Sigmoid colon (tissue), 7 donors: ENCODE results near the gene CD300C. TPM values are rescaled to one million over a fixed set of nuclear protein-coding genes. Genes with fewer than 3 reads are reported as not detected.
A peak's percentile ranks its signal among the peaks of the same experiment; 100 is the strongest.
"Not testable (repeated sequence)": the region's sequence is repeated elsewhere in the genome, so short reads cannot be mapped to it uniquely, and the experiment has no call there.

Experiments
- DNase-seq: peaks from one replicate; pipeline ENCODE4 v3.0.0-alpha.2; 2019
- H3K27ac ChIP-seq, 4 donors: fragments of 200-600 bp; sonication (generic); one replicate each; pipeline ENCODE4 v1.5.1; 2016 to 2019; ENCODE audit warnings: mild to moderate bottlenecking in 1 of 4
- H3K27me3 ChIP-seq, 3 donors: fragments of 200-600 bp; sonication (generic); one replicate each; pipeline ENCODE4 v1.5.1; 2019; ENCODE audit warnings: mild to moderate bottlenecking in 1 of 3
- H3K36me3 ChIP-seq, 4 donors: fragments of 200-600 bp; sonication (generic); one replicate each; pipeline ENCODE4 v1.5.1; 2016 to 2019
- H3K4me1 ChIP-seq, 4 donors: fragments of 200-600 bp; sonication (generic); one replicate each; pipeline ENCODE4 v1.5.1; 2017 to 2019
- H3K4me3 ChIP-seq, 4 donors: fragments of 200-600 bp; sonication (generic); one replicate each; pipeline ENCODE4 v1.5.1; 2017 to 2019; ENCODE audit warnings: mild to moderate bottlenecking in 2 of 4, moderate library complexity in 1 of 4
- H3K9me3 ChIP-seq, 4 donors: fragments of 200-600 bp in 3 of 4; sonication (generic) in 3 of 4; one replicate each; pipeline versions ENCODE4 v1.5.1 to v1.6.1; 2013 to 2019
- EP300 ChIP-seq, 4 donors: sonication (generic); formaldehyde crosslinking; IDR thresholded peaks; one replicate each; pipeline ENCODE4 v1.6.1; 2017; ENCODE audit warnings: antibody characterized with exemption in 4 of 4
- POLR2A ChIP-seq, 2 donors: fragments of 450-650 bp; IDR thresholded peaks; one replicate each; pipeline ENCODE4 v1.6.1; 2016; ENCODE audit warnings: antibody characterized with exemption in 2 of 2, mild to moderate bottlenecking in 2 of 2, moderate library complexity in 2 of 2
- POLR2AphosphoS5 ChIP-seq, 4 donors: sonication (generic); formaldehyde crosslinking; IDR thresholded peaks; one replicate each; pipeline ENCODE4 v1.6.1; 2017; ENCODE audit warnings: antibody characterized with exemption in 4 of 4
- WGBS, 2 donors: extraction: QIAGEN DNeasy Blood & Tissue Kit; methylation state at CpG; one replicate each; pipeline ENCODE4 v1.1.7; 2013; 5-methylcytosine and 5-hydroxymethylcytosine counted together
- intact Hi-C: fragments of 100-400 bp; cut with DNase I; formaldehyde crosslinking; loops from one replicate; pipeline ENCODE4 v1.15.1; 2023
- polyA plus RNA-seq, 3 donors: library from polyadenylated mRNA; stranded (reverse); fragments of 200-250 nt; gene quantifications; one replicate each; pipeline ENCODE4 v1.2.3, GENCODE V29; 2013
- total RNA-seq, 4 donors: library from RNA; depleted of rRNA; stranded (reverse); fragments of >200 nt; gene quantifications; one replicate each; pipeline ENCODE4 v1.1.0, GENCODE V29; 2016
- TF ChIP-seq, protein P1 (sequence below), 4 experiments: fragments of 450-650 bp in 3 of 4; fragments of 200-600 bp in 1 of 4; IDR thresholded peaks; one replicate each; pipeline ENCODE4 v1.5.1; 2016 to 2019; ENCODE audit warnings: antibody characterized with exemption in 4 of 4, mild to moderate bottlenecking in 3 of 4, moderate library complexity in 2 of 4
- donor health status: healthy with polysubstance abuse.
- donor health status: Bipolar disorder and iron deficiency.
- donor health status: healthy.

The CD300C gene
- total and polyA plus RNA-seq, 7 donors = 0.36 to 3.3 (median 1.1) TPM; not detected in 2

DNA sequence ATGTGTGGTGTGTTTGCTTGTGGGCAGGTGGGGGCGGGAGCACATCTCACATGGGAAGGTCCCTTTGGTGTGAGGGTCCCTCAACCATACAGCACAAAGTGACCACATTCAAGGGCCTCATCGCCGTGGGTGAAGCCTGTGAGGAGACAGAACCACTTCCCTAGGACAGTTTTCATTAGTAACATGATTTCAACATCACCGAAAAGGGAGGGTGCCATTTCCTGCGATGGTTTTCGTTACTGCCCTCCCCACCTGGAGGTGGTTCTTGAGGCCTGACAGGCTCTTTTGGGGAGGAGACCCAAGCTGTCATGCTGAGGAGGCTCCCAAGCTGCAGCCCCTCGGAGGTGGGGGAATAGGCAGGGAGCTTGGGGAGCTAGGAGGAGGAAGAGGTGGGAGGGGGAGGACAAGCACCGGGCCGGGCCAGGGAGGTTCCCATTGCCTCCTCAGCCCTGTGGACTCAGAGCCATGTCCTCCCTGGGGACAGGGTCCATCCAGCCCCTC lies 24.2 kb downstream of the CD300C start:
- Histone ChIP-seq H3K4me1 (no peaks in the 10 kb centered on the region), H3K27ac (peak overlapping the region in 3 of 4 donors; percentile 55 to 70 (median 62)), H3K9me3 (peaks cover 0 to 6% (median 0%) of the 10 kb centered on the region in 4 donors), H3K27me3 (no peaks in the 10 kb centered on the region), H3K36me3 (no peaks in the 10 kb centered on the region), H3K4me3 (no peak overlapping the region)
- intact Hi-C loops = no loop called here
- TF ChIP-seq, protein P1, sequence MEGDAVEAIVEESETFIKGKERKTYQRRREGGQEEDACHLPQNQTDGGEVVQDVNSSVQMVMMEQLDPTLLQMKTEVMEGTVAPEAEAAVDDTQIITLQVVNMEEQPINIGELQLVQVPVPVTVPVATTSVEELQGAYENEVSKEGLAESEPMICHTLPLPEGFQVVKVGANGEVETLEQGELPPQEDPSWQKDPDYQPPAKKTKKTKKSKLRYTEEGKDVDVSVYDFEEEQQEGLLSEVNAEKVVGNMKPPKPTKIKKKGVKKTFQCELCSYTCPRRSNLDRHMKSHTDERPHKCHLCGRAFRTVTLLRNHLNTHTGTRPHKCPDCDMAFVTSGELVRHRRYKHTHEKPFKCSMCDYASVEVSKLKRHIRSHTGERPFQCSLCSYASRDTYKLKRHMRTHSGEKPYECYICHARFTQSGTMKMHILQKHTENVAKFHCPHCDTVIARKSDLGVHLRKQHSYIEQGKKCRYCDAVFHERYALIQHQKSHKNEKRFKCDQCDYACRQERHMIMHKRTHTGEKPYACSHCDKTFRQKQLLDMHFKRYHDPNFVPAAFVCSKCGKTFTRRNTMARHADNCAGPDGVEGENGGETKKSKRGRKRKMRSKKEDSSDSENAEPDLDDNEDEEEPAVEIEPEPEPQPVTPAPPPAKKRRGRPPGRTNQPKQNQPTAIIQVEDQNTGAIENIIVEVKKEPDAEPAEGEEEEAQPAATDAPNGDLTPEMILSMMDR (IDR thresholded peaks at IDR 0.05) = no peak
- TF ChIP-seq POLR2AphosphoS5 (IDR thresholded peaks at IDR 0.05) (no peak), EP300 (IDR thresholded peaks at IDR 0.05) (no peak), POLR2A (IDR thresholded peaks at IDR 0.05) (no peak)
- no peak for DNase-seq
- 48 to 79% methylated on average over 9 of the region's 9 CpGs for WGBS, 2 donors

DNA sequence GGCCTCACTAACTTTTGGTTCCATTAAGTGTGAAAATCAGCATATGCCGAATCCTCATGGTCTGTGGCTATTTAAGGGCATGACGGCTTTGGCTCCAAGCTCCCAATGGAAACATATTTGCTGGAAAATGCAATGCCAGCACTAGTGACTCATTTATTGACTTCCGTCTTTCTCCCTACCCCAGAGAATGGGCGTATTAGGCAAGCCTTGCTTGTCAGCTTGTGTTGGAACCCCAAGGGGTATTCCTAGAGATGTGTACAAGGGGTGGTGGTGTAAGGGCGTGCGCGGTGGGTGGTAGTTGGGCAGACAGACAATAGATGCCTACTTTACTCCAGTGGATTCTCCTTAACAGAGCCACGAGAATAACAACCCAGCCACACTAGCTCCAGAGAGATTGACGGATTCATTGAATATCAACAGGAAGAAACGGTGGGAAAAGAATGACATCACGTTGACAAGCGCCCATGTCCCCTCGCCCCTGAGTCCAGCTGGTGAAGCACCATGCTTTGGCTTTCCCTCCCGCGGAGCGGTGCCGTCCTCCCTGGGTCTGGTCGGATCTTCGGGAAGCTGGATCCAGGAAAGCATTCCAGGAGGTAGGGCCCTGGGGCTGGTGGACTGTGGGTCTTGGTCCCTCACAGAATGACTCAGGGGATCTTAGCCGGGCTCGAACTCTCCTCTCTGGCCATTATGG lies 25.0 kb downstream of the CD300C start:
- Histone ChIP-seq H3K9me3 (peaks cover 0 to 6% (median 0%) of the 10 kb centered on the region in 4 donors), H3K36me3 (no peaks in the 10 kb centered on the region), H3K4me1 (no peaks in the 10 kb centered on the region), H3K27ac (peak overlapping the region; percentile 27 to 70 (median 58)), H3K27me3 (no peaks in the 10 kb centered on the region), H3K4me3 (no peak overlapping the region)
- TF ChIP-seq POLR2A (IDR thresholded peaks at IDR 0.05) (no peak), EP300 (IDR thresholded peaks at IDR 0.05) (peak in 1 of 4 donors; percentile 35), POLR2AphosphoS5 (IDR thresholded peaks at IDR 0.05) (peak in 1 of 4 donors; percentile 36)
- no peak for DNase-seq
- intact Hi-C loops = no loop called here
- WGBS, 2 donors = 80 to 91% methylated on average over 21 of the region's 21 CpGs

DNA sequence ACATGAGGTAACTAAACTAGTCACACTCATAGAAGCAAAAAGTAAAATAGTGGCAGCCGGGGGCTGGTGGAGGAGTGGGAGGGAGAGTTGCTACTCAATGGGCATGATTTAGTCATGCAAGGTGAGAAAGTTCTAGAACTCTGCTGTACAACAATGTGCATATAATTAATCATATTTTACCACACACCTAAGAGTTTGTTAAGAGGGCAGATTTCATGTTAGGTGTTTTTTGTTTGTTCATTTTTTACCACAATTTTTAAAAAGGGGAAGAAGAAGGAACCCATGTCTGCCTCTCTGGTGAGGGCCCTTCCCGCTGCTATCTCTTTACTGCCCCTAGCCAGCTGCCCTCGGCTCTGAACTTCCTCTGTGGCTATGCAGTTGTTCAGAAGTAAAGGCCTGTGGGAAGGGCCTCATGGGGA lies 25.9 kb downstream of the CD300C start:
- intact Hi-C loops = no loop called here
- Histone ChIP-seq H3K4me1 (no peaks in the 10 kb centered on the region), H3K27me3 (no peaks in the 10 kb centered on the region), H3K4me3 (no peak overlapping the region), H3K27ac (peak overlapping the region in 2 of 4 donors; percentile 12 to 62), H3K9me3 (peaks cover 0 to 6% (median 0%) of the 10 kb centered on the region in 4 donors), H3K36me3 (no peaks in the 10 kb centered on the region)
- WGBS, 2 donors = 48 to 69% methylated on average over 3 of the region's 3 CpGs
- TF ChIP-seq POLR2A (IDR thresholded peaks at IDR 0.05) (no peak), EP300 (IDR thresholded peaks at IDR 0.05) (no peak), POLR2AphosphoS5 (IDR thresholded peaks at IDR 0.05) (no peak)
- TF ChIP-seq, protein P1 (IDR thresholded peaks at IDR 0.05) = no peak
- no peak for DNase-seq

DNA sequence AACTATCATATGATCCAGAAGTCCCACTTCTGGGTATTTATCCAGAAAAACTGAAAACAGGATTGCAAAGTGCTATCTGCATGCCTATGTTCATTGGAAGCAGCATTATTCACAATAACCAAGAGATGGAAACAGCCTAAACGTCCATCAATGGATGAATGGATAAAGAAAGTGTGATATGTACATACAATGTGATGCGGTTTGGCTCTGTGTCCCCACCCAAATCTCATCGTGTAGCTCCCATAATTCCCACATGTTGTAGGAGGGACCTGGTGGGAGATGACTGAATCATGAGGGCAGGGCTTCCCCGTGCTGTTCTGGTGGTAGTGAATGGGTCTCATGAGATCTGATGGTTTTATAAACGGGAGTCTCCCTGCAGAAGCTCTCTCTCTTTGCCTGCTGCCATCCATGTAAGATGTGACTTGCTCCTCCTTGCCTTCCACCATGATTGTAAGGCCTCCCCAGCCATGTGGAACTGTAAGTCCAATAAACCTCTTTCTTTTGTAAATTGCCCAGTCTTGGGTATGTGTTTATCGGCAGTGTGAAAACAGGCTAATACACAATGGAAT lies 27.4 kb downstream of the CD300C start:
- H3K36me3 ChIP-seq, DNase-seq, H3K4me1 ChIP-seq, H3K9me3 ChIP-seq, intact Hi-C loops, H3K27ac ChIP-seq, H3K27me3 ChIP-seq, H3K4me3 ChIP-seq: not testable (repeated sequence)
- 82 to 90% methylated on average over 6 of the region's 6 CpGs for WGBS, 2 donors

DNA sequence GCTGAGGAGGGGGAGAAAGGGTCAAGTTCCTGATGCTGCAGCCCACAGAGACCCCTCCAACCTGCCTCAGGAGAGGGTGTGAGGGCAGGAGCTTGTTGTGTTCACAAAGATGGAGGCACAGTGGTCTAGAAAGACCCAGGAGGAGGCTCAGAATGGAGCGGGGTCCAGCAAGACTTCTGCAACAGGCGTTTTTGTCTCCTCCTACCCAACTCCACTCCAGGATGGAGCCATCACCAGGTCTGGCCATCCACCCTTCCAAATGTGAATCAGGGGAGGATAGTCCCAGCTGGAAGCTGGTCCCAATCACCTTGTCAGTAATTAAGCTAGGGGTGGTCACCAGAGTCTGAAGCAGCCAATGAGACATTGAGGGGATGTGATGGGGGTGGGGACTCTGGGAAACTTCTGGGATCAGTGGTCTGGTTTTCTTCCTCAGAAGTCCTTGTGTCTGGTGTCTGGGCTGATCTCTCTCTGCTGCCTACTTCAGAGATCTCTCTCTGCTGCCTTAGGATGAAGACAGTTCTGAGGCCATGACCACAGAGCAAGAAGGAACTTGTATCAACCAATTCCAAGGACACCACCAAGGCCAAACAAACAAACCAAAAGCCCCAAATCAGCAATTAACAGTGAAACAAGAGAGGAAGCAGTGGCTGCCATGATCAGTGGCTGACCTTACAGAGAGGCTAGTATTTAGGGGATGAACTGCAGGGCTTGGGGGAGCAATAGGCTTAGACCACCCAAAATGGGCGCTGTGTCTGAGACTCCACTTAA lies 29.2 kb downstream of the CD300C start:
- WGBS, 2 donors = 87 to 95% methylated on average over 3 of the region's 3 CpGs
- Histone ChIP-seq H3K36me3 (no peaks in the 10 kb centered on the region), H3K4me3 (no peak overlapping the region), H3K9me3 (no peaks in the 10 kb centered on the region), H3K4me1 (no peaks in the 10 kb centered on the region), H3K27ac (no peak overlapping the region), H3K27me3 (peaks cover 0 to 9% (median 0%) of the 10 kb centered on the region in 3 donors)
- no peak for TF ChIP-seq EP300 (IDR thresholded peaks at IDR 0.05)
- TF ChIP-seq, protein P1 (IDR thresholded peaks at IDR 0.05) = no peak
- TF ChIP-seq POLR2A (IDR thresholded peaks at IDR 0.05) = no peak
- TF ChIP-seq POLR2AphosphoS5 (IDR thresholded peaks at IDR 0.05) = no peak
- intact Hi-C loops = no loop called here
- no peak for DNase-seq
